T-helper 17 cell (primary cell): ENCODE data around the gene USP2. TPM values are rescaled to one million over a fixed set of nuclear protein-coding genes. Genes with fewer than 3 reads are reported as not detected.

Source experiments
- ATAC-seq: fragments of 150-1000 bp; cut with Tn5 transposase; 2 replicates; pipeline ENCODE4 v1.10.0; 2021; ENCODE audit warnings: mild to moderate bottlenecking, moderate library complexity
- DNase-seq, 3 donors: peaks; one replicate each; pipeline versions ENCODE4 v3.0.0 to v3.0.0-alpha.2; 2020 to 2021
- H3K9me3 ChIP-seq: one replicate; pipeline ENCODE4 v1.7.0; 2013; ENCODE audit warnings: low read length, mild to moderate bottlenecking; ENCODE audit not compliant: control insufficient read depth, poor library complexity, severe bottlenecking
- H3K27ac Mint-ChIP-seq: one replicate; pipeline ENCODE4 v1.8.0; 2022; ENCODE audit warnings: mild to moderate bottlenecking, moderate library complexity, mixed read lengths
- H3K27me3 Mint-ChIP-seq: one replicate; pipeline ENCODE4 v1.8.0; 2022; ENCODE audit warnings: mixed read lengths
- H3K36me3 Mint-ChIP-seq: one replicate; pipeline ENCODE4 v1.8.0; 2022; ENCODE audit warnings: low read depth, mixed read lengths
- H3K4me1 Mint-ChIP-seq: one replicate; pipeline ENCODE4 v1.8.0; 2022; ENCODE audit warnings: mild to moderate bottlenecking, mixed read lengths
- H3K4me3 Mint-ChIP-seq: one replicate; pipeline ENCODE4 v1.8.0; 2022; ENCODE audit warnings: mild to moderate bottlenecking, moderate library complexity, mixed read lengths
- total RNA-seq, 4 donors: library from RNA in 2 of 4; stranded (reverse) in 2 of 4; gene quantifications; one replicate each; pipeline ENCODE4 v1.2.3 and lab custom pipeline; 2022 to 2026

USP2 gene
- total RNA-seq, 2 donors from 2014 or later, result 1.7 to 5.2 TPM

DNA sequence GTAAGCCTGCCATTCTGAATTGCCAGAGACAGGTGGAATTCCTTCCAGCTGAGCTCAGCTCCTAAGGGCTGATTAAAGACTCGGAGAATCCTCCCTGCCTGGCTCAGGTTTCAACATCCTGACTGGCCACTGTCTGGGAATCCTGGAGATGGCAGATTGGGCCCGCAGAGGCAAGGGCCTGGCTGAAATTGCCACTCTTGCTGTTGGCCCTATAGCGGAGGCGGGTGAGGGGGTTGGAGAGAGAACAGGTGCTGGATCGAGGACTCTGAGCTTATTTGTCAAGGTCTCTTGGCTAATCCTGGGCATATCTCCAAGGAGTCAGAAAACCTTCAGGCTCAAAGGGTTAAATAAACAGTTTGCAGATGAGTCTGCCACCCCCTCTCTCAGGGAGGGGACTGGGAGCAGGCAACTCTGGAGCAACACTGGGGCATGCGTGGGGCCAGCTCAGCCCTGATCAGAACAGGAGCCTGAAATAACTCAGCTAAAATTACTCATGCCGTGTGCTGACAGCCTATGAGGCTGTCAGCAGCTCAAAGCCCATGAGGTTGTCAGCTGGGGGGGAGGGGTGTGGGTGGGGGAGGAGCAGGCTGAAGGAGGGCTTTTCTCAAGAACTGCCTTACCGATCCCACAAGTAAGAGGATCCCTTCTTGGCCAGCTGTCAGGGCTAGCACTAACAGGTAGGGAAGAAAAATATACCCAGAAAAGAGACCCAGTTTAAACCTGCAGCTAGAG is 20.3 kb downstream of the USP2 start:
- no peak for ATAC-seq
- H3K36me3 Mint-ChIP-seq, result no peaks in the 10 kb centered on the region
- no peak overlapping the region for H3K27ac Mint-ChIP-seq
- no peak overlapping the region for H3K4me3 Mint-ChIP-seq
- H3K4me1 Mint-ChIP-seq, result peaks cover 18% of the 10 kb centered on the region
- DNase-seq, result no peak
- peaks cover 48% of the 10 kb centered on the region for H3K27me3 Mint-ChIP-seq
- H3K9me3 ChIP-seq, result no peaks in the 10 kb centered on the region

- no peak overlapping the region for H3K4me3 Mint-ChIP-seq
- peaks cover 38% of the 10 kb centered on the region for H3K27me3 Mint-ChIP-seq
Observed at GRCh38 chr11:119359365-119360214, 21.9 kb downstream of the USP2 start.

GRCh38 chr11:119357074-119357473 is 24.4 kb downstream of the USP2 start:
- peaks cover 16% of the 10 kb centered on the region for H3K4me1 Mint-ChIP-seq
- ATAC-seq (no peak), DNase-seq (no peak)
- H3K27me3 Mint-ChIP-seq, result peaks cover 31% of the 10 kb centered on the region
- H3K4me3 Mint-ChIP-seq, result peak overlapping the region; percentile 92
- peak overlapping the region; percentile 81 for H3K27ac Mint-ChIP-seq
- no peaks in the 10 kb centered on the region for H3K9me3 ChIP-seq
- H3K36me3 Mint-ChIP-seq, result no peaks in the 10 kb centered on the region

More at GRCh38 chr11:119359365-119360214, 21.9 kb downstream of the USP2 start:
- no peaks in the 10 kb centered on the region for H3K9me3 ChIP-seq
- Mint-ChIP-seq H3K27ac (no peak overlapping the region), H3K36me3 (no peaks in the 10 kb centered on the region), H3K4me1 (peaks cover 19% of the 10 kb centered on the region)
- no peak for DNase-seq
- no peak for ATAC-seq

GRCh38 chr11:119356349-119357031 is 25.0 kb downstream of the USP2 start:
- Mint-ChIP-seq H3K4me1 (peaks cover 16% of the 10 kb centered on the region), H3K4me3 (peak overlapping the region; percentile 92), H3K36me3 (peaks cover under 1% of the 10 kb centered on the region), H3K27ac (peak overlapping the region; percentile 81), H3K27me3 (peaks cover 30% of the 10 kb centered on the region)
- peak; percentile 57 to 61 (median 59) for DNase-seq
- peak; percentile 93 for ATAC-seq
- H3K9me3 ChIP-seq, result no peaks in the 10 kb centered on the region

DNA sequence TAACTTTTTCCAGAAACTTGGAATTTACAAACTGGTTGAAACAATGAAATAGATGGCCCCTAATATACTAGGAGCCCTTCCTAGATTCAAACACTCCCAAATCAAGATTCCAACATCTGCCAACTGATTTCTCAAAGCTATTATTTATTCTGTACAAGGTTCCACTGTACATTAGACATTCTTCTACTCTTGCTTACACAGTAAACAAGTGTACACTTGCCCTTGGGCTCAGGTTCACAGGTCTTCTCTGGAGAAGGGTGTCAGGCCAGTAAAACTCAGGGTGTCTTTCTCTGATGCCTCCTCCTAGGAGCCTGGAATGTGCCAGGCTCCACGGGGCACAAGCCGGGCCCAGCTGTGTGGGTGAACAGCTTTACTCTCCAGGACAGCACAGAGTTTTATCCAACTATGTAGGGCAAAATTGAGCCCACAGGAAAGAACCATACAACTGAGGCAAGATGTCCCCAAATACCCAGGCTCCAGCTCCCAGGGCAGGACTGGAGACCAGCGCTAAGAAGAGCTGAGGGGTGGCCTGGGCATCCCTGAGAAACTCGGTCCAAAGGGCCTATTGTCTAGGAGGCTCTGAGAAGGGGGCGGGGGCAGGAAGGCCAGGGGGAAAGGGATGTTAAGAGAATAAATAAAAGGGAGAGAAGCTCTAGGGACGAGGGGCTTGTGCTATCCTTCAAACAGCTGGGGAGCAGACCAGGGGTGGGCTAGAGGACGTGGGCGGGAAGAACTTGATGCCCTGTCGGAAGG is 26.2 kb downstream of the USP2 start:
- no peaks in the 10 kb centered on the region for H3K9me3 ChIP-seq
- ATAC-seq, result no peak
- Mint-ChIP-seq H3K4me3 (peak overlapping the region; percentile 65), H3K4me1 (peaks cover 17% of the 10 kb centered on the region), H3K27me3 (peaks cover 30% of the 10 kb centered on the region), H3K36me3 (peaks cover 4% of the 10 kb centered on the region), H3K27ac (no peak overlapping the region)
- DNase-seq, result no peak

DNA sequence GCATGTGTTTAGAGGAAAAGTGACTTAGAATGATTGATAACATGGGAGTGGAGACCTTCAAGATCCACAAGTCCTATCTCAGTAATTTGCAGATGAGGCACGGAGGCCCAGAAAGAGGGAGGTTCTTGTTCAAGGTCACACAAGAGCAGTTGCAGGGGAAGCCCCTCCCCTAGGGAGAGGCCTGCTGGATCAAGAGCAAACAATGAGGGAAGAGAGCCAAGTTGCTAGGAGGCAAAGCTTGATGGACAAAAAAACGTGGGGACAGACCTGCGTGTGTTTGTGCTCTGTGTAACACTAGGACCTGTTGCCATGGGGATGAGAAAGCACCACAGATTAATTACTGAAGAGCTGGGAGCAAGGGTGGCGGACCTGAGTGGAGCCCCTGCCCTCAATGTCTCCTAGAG is 28.6 kb downstream of the USP2 start:
- Mint-ChIP-seq H3K27me3 (peaks cover 23% of the 10 kb centered on the region), H3K4me1 (peaks cover 17% of the 10 kb centered on the region), H3K4me3 (no peak overlapping the region), H3K36me3 (peaks cover 4% of the 10 kb centered on the region), H3K27ac (no peak overlapping the region)
- H3K9me3 ChIP-seq, result no peaks in the 10 kb centered on the region
- DNase-seq, result no peak
- ATAC-seq, result no peak

- H3K27me3 Mint-ChIP-seq, result peaks cover 29% of the 10 kb centered on the region
- H3K4me3 Mint-ChIP-seq, result no peak overlapping the region
- no peak overlapping the region for H3K27ac Mint-ChIP-seq
Observed at GRCh38 chr11:119351232-119351631, 30.3 kb downstream of the USP2 start.

GRCh38 chr11:119350302-119350701 is 31.2 kb downstream of the USP2 start:
- Mint-ChIP-seq H3K27ac (peak overlapping the region; percentile 32), H3K27me3 (peaks cover 28% of the 10 kb centered on the region)

More at GRCh38 chr11:119351232-119351631, 30.3 kb downstream of the USP2 start:
- no peak for ATAC-seq
- H3K4me1 Mint-ChIP-seq, result peaks cover 9% of the 10 kb centered on the region
- DNase-seq, result no peak
- H3K9me3 ChIP-seq, result no peaks in the 10 kb centered on the region
- H3K36me3 Mint-ChIP-seq, result peaks cover 4% of the 10 kb centered on the region

GRCh38 chr11:119347940-119348605 is 33.4 kb downstream of the USP2 start:
- DNase-seq, result no peak
- peaks cover 33% of the 10 kb centered on the region for H3K27me3 Mint-ChIP-seq
- no peak overlapping the region for H3K4me3 Mint-ChIP-seq
- H3K27ac Mint-ChIP-seq, result no peak overlapping the region
- H3K36me3 Mint-ChIP-seq, result peaks cover 7% of the 10 kb centered on the region
- H3K4me1 Mint-ChIP-seq, result peaks cover 5% of the 10 kb centered on the region
- ATAC-seq, result no peak
- H3K9me3 ChIP-seq, result no peaks in the 10 kb centered on the region

More at GRCh38 chr11:119350302-119350701, 31.2 kb downstream of the USP2 start:
- H3K36me3 Mint-ChIP-seq, result peaks cover 4% of the 10 kb centered on the region
- no peak overlapping the region for H3K4me3 Mint-ChIP-seq
- DNase-seq (no peak), ATAC-seq (no peak)
- H3K4me1 Mint-ChIP-seq, result peaks cover 5% of the 10 kb centered on the region
- H3K9me3 ChIP-seq, result no peaks in the 10 kb centered on the region

DNA sequence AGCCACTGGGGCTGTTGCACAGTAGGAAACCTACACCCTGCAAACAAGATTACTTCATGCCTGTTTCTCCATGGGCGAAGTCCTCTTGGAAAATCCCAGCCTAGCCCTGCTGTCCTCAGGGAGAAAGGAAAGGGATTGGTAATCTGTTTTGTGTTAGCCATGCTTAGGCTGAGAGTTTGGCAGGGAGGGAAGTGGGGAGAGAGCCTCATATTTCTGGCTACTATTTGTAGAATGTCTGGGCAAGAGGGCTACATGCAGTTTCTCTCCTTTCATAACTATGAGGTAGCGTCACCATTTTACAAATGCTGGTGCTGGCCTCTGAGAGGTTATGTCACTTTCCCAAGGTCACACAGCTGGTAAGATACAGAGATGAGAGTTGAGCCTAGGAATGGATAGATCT is 34.2 kb downstream of the USP2 start:
- H3K9me3 ChIP-seq, result no peaks in the 10 kb centered on the region
- no peak overlapping the region for H3K4me3 Mint-ChIP-seq
- no peak for DNase-seq
- no peak for ATAC-seq
- H3K36me3 Mint-ChIP-seq, result peaks cover 7% of the 10 kb centered on the region
- H3K27me3 Mint-ChIP-seq, result peaks cover 34% of the 10 kb centered on the region
- H3K4me1 Mint-ChIP-seq, result peaks cover 5% of the 10 kb centered on the region
- no peak overlapping the region for H3K27ac Mint-ChIP-seq

DNA sequence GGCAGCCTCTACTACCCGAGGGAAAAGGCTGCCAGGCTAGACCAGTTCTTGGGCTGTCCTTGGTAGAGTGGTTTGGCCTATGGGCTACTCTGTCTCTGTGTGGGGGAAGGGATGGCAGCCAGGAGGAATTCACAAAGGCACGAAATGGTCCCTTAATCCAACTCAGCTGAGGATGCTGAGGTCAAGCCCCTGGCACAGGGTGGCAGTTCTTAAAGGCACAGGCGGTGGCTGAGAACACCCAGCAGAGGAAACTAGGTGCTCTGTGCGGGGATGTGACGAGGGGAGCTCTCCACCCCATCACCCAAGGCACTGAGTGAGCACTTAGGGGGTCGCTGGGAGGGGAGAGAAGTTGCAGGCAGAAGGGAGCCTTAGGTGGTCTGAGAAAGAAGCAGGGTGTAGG is 34.9 kb downstream of the USP2 start, which contains the start of gene MFRP:
TSS of gene MFRP (minus strand) at position 101 of the 400 bp plus-strand sequence. CDS start 192 bp downstream, outside the sequence.
- no peak for ATAC-seq
- DNase-seq, result no peak
- Mint-ChIP-seq H3K27me3 (peaks cover 34% of the 10 kb centered on the region), H3K36me3 (peaks cover 7% of the 10 kb centered on the region), H3K4me1 (peaks cover 7% of the 10 kb centered on the region), H3K4me3 (no peak within 1 kb of the TSS), H3K27ac (no peak within 1 kb of the TSS)
- H3K9me3 ChIP-seq, result no peaks in the 10 kb centered on the region

GRCh38 chr11:119345685-119346084 is 35.8 kb downstream of the USP2 start:
- peaks cover 10% of the 10 kb centered on the region for H3K4me1 Mint-ChIP-seq
- H3K27me3 Mint-ChIP-seq, result peaks cover 38% of the 10 kb centered on the region

More at GRCh38 chr11:119345685-119346084, 35.8 kb downstream of the USP2 start:
- no peak for ATAC-seq
- H3K27ac Mint-ChIP-seq, result no peak overlapping the region
- H3K4me3 Mint-ChIP-seq, result no peak overlapping the region
- no peak for DNase-seq
- H3K36me3 Mint-ChIP-seq, result peaks cover 7% of the 10 kb centered on the region
- H3K9me3 ChIP-seq, result no peaks in the 10 kb centered on the region
